GM21723 (cell line): Measurements from ENCODE around the gene EPS8L3.

Experiments used
- ATAC-seq: cut with Tn5 transposase; IDR thresholded peaks from one replicate; pipeline ENCODE4 v1.9.1; 2021; ENCODE audit warnings: mild to moderate bottlenecking, moderate library complexity; ENCODE audit not compliant: unreplicated experiment

Gene EPS8L3

DNA sequence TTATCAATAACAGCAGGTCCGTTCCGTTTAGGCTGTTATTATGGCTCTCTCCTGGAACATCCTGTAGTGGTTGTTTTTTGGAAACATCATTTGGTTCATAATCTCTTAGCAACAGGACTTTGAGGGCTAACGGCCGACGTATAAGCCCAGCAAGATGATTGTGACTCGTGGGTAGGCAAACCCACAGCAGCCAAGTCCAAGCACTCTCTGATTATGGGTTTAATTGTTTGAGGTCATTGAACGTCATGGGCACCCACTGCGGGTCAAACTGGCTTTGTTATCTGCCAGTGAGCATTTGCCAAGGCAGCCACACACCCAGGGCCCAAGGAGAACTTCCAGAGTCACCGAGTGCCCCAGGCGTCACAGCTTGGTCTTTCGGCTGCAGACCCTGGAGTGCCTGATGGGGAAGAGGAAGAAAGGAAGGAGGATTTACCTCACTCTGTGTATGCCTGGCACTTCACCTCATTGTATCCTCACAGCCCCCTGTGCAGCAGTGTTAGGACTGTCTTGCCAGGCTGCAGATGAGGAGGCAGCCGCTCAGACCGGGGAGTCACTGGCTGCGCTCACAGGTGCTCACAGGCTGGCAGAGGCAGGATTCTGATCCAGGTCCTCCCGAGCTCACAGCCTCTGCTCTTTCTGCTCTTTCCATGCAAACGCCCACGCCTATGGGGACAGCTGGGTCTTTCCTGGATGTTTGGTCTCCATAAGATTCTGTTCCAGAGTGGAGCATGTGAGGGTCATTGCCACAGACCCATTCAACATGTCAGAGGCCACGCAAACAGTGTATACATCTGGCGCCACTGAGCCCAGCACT lies 30.8 kb upstream of the EPS8L3 start:
- no peak for ATAC-seq

DNA sequence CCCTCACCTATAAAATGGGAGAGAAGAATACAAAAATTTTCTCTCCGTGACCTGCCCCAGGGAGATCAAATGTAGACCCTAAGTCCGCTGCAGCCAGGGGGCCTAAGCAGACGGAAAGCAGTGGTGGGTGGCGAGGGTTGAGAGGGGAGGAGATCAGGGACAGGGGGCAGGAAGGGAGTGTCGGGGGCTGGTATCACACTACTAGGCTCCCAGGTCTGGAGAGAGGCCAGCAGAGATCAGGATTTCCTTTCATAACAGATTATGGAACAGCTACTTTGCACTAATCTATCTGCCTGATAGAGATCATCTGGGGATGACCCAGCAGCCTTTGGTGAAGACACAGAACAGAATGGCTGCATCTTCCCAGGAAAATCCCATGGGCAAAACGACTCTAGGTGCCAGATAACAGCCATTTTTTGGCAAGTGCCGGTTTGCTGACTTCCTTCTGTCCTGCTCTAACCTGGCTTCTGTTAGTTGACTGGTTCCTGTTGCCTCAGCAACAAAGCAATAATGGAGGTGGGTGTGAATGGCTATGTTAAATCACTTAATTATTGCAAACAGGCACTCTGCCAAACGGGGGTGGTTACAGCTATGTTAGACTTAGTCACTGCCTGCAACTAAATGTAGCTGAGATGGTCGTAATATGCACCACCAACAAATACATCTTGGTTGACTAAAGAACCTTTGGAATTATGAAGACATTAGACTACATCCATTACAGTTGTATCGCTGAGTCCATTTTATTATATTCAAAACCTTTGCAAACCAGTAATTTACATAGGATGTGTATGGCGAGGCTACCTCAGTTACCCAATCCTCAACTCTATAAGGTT lies 30.0 kb upstream of the EPS8L3 start:
- ATAC-seq = no peak

DNA sequence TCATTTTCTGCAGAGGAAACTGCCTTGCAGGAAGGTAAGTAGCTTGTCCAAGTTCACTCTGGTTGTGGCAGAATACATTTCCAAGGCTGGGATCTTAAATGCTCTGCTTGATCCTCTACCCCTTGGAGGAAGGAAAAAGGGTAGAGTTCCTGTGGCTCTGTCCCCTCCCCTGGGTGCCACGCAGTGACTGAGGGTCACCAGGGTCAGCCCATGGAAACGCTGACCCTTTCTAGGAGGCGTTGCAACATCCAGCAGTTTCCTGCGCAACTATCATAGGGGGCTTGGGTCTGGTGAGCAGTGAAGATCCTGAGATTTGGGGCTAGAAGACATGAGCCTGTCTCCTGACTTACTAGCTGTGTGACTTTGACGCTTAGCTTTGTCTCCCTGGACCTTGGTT lies 29.4 kb upstream of the EPS8L3 start:
- no peak for ATAC-seq

DNA sequence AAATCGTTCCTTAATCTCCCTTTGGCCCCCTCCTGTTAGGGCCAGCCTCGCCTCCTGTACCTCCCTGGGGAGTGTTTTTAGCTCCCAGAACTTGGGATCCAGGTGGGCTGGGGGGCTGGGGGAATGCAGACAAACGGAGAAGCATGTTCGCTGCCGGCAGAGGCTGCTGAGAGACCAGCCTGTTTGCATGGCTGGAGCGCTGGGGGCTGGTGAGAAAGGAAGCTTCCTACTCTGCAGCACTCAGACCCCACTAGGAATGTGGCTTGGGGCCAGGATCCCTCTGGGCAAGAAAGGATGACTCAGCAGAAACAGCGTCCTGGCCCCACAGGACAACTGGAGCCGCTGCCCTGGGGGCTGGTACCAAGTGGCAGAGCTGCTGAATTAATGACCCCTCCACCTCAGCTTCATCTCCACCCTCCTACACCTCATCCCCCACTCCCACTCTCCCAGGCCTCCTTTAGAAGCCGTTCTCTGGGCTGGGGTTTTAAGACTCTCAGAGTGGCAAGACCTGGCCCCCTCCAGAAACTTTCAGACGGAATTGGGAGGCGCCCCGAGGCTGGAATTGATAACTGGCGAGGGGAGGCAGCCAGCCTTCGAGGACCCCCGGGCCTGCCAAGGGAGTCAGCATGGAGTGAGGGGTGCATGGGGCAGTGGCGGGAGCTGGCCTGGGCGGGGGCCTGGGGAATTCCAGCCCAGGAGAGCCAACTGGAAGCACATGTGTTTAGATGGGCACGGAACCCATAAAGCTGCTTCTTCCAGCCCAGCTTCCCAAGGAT lies 28.5 kb upstream of the EPS8L3 start:
- no peak for ATAC-seq

DNA sequence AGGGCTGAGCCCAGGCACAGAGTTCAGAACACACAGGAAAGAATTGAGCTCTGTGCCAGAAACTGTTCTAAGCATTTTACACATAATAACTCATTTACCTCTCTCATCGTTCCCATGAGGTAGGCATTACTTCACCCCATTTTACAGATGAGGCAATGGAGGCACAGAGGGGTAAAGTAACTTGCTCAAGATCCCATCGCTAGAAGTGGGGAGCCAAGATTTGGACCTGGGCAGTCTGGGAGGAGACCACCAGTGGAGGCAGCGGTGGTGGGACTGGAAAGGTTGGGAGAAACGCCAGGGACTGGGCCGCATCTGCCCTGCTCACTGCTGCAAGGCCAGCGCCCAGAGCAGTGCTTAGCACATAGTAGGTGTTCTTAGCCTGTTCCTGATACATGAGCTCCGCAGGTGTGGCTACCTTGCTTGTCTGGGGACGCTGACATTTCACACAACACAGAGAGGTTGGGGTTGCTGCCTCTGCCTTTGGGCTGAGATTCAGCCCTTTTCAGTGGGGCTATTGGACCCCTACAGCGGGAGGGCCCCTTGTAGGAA lies 27.8 kb upstream of the EPS8L3 start:
- ATAC-seq = no peak

DNA sequence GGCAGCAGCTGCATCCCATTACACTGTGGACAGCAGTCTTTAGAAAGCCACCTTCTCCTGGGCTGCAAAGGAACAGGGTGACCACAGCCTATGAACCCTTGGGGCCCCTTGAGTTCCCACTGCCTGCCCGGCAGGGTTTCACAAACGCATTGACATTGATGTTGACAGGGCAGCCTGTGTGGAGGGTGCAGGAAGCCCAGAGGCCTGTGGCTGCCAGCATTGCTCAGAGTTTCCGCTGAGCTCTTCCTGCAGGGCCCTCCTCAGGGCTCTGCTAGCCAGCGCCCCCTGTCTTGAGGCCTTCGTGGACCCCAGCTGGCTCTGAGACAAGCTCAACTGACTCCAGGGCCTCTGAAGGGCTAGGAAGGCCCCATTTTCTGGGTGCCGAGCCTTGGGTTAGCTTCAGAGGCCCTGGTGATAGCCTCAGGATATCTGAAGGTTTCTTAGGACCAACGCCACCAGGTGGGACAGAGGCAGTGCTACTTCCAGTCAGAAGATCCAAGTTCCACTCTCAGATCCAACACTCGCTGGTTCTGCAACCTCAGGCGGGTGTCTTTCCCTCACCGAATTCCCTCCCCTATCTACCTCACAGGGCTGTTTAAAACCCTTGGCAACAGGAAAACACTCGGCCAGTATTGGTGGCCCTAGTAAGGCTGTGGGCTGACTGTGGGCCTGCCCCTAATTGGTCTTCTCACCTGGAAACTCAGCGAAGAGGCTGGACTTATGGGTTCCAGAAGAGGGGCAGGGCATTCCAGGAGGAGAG lies 27.2 kb upstream of the EPS8L3 start:
- ATAC-seq = peak; percentile 60

DNA sequence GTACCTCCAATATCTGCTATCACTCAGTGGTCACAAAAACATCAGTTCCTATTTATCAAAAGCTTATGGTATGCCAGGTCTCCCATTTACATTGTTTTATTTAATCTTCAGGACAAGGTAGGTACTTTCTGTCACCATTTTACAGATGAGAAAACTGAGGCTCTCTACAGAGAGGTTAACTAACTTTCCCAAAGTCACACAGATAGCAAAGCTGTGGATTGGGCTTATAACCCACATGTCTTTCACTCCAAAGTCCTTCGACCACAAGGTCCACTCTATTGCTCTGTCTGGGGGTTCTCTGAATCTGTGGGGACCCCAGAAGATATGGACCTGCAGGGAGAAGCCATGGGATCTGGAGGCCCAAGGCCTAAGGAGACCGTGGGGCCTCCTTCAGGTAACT lies 26.6 kb upstream of the EPS8L3 start:
- ATAC-seq = no peak

DNA sequence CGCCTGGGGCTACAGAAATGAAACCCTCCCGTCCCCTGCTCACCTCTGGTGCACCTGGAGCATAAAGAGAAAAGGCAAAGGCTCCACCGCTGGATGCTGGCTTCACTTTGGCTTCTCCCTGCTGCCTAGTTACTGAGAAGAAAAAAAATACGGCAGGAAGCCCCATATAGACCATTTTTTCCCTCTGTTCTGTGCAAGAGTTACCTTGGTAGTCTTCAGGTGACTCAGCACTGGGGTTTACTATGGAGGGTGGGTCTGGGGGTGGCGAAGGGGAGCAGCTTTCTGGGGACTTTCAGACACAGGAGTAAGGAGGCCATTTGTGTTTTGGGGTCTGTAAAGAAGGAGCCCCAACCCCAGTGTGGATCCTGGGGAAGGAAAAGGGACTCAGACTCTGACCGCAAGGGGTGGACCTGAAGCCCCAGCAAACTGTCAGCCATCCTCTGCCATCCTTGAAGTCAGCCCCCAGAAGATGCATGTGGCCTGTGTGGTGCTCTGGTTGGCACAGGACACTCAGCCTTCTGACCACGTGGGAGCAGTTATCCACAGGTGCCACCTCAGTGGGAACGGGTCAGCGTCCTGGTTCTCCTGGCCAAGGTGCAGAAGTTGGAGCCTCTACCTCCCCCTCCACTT lies 25.9 kb upstream of the EPS8L3 start:
- no peak for ATAC-seq

DNA sequence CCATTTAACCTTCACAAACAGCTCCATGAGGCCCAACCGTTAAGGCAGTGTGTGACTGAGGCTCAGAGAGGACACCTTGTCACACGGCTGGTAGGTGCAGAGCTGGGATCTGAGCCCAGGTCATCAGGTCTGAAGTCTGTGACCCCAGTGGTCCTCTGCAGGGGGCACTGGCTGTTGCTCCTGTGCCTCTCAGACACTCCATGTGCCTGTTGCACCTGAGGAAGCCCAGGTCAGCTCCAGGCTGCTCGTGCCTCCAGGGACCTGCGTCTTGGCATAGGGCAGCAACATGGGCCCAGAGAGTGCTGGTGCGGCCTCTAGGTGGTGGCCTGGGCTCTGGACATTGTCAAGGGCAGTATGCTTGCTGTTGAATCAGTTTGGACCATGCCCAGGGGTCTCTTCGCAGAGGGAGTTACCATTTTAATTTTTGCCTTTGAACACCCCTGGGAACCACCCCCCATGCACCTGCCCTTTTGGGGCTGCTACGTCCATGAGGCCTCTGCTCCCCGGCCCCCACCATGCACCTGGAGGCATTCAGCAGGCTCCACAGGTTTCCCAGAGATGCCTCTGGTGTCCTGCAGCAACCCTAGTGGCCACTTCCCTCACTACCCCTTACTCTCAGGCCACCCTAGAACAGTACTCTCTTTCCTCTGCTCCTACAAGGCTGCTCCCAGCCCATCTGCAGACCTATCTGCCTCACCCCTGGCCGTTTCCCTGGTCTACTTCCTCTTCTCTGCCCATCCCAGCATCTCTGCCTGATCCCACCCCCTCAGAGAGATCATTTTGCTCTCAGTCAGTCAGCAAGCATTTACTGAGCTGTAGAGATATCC lies 25.2 kb upstream of the EPS8L3 start:
- ATAC-seq = no peak

DNA sequence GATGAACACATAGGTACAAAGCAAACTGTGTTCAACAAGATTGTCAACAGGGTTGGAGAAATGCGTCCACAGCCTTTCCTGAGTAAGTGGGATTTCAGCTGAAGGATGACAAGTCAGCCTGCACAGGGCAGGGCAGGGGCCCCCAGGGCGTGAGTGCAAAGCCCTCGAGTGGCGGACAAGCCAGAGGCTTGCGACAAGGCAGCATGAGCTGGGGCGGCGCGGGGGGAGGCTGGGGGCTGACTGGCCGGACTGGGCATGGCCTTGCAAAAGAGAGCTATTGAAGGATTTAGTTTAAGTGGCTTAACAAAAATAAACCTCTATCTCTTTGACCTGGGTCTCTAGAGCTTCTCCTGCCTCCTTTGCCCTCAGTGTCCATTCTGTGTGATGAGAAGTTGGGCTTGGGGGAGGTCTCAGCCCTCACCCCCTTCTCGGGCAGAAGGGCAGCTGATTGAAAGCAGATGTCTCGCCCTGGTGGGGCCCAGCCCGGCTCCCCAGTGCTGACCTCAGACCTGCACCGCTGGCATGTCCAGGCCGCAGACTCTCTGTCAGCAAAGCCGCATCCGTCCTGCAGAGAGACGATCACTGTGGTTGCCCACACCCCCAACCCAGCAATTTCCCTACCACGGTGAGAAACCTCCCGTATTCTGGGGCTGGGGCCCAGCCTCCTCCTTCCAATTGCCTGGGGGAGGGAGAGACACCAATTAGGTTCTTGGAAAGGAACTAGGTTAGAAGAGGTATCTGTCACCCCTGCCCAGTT lies 24.3 kb upstream of the EPS8L3 start:
- no peak for ATAC-seq

DNA sequence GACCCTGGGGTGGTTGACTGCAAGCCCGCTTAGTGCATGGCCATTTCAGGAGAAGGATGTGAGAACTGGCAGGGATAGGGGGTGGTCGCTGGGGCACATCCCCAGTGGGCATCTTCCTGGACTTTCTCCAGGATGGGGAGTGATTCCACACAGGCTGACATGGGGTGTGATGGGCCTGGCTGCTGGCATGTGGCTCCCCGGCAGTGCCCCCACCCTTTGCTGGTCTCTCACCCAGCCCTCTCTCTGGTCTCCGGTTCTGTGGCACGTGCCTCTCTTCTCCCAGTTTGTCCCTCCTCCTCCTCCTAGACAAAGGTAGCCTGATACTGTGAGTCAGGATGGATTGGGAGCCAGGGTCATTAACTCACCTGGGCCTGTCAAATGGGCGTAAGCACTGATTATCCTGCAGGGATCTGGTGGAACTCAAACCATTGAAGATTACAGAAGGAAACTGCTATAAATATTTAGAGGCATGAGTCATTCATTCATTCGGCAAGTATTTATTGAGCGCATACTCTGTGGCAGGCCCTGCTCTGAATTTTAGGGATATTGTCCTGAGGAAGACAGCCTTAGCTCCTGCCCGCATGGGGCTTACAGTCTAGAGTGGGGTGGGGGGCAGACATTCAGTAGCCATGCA lies 23.6 kb upstream of the EPS8L3 start:
- ATAC-seq = no peak

DNA sequence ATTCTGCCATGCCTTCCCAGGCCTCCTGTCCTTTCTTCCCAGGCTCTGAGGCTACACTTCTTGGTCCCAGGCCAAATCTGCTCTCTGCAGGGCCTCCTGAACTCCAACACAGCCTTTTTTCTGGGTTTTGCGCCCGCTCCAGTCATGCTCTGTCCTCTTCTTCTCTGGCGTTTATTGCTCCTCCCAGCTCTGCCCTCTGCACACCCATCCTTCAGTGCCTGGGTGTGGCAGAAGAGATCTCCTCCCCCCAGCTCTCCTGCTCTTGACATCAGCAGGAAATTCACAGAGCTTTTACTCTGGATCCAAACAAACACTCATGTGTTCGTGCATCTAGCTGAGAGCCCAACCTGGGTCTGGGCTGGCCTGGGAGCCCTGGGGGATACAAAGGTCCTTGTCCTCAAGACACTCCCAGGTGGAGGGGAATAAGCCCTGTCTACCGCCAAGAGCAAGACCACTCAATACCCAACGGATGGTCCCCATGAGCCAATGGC lies 22.9 kb upstream of the EPS8L3 start:
- ATAC-seq = no peak

DNA sequence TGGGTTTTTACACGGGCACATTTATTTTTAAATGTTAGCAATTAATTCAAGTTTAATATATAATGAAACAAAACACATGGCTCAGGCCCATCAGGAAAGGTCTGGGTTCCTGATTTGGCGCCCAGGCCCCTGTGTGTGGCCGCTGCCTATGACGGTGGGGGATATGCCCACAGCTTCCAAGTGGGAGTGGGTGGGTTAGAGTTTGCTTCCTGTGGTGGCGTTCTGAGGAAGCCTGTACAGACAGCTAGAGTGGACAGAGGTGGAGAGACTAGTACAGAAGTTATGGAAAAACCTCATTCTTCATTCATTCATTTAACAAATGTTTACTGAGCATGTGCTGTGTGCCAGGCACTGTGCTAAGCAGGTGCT lies 22.4 kb upstream of the EPS8L3 start:
- no peak for ATAC-seq

DNA sequence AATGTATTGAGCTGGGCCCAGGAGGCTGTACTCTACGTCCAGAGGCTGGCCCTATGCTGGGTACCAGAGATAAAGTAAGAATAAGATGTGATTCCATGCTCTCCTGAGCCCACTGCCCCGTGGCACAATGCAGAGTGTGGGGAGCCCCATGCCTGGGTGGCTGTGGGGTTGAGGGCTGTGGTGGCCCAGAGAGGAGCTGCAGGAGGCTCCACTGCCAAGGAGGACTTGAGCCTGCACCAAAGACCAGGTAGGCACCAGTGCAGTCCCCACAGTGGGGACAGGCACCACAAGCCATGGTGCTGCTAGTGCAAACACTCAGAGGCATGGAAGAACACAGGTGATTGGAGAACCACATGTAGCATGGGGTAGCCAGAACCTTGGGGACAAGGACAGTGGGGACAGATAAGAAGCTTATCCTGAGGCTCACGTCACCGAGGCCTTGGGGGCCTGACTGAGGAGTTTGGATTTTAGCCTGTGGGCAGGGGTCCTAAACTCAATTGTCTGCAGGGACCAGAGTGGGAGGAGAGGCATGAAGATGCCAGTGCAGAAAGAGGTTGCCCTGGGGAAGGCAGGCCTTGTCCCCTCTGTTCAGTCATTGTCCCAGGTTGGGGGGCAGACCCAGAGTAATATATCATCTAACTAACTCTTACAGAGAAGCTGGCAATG lies 21.9 kb upstream of the EPS8L3 start:
- ATAC-seq = no peak

DNA sequence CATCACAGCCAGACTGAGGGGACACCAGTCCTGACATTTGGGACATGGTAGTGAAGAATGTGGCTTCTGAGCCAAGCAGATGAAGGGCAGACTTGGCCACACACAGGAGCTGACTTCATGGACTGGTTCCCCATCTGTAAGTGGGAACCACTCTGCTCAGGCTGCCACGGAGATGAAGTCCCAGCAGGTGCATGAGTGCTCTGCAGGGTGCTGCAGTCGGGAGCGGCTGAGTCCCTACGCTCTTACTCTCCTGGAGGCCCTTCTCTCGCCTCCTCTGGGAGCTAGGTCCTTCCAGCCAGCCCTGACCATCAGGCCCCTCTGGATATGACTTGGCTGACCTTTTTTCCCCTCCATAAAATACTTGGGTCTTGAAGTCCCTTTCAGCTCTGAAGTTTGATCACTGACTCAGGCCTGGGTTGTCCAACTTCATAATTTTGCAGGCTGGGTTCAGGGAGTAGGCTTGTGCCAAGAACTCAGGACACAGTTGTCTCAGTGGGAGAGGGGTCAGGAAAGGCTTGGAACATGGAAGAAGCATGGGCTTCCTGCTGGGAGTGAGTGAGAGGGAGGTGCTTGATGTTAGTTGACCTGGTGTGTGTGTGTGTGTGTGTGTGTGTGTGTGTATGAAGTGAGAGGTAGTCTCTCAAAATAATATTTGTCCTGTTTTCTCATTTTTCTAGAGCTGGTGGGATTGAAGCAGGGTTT lies 21.0 kb upstream of the EPS8L3 start:
- ATAC-seq = no peak

DNA sequence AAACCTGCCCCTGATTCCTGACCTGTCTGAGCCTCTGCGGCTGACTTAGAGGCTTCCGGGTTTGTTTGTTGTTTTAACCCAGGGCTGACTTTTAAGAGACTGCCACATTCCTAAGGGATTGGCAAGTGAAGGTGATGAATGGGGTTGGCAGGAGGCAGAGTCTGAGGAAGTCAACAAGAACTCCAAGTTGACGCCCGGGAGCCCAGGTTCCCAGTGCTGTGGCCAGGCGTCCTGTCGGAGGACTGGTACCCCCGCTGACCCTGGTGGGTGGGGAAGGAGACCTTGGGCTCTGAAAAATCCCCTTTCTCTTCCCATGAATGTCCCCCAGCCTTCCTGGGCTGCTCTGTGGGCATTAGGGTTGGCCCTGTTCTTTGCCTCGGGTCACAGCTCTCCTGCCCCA lies 19.7 kb upstream of the EPS8L3 start:
- ATAC-seq = no peak

DNA sequence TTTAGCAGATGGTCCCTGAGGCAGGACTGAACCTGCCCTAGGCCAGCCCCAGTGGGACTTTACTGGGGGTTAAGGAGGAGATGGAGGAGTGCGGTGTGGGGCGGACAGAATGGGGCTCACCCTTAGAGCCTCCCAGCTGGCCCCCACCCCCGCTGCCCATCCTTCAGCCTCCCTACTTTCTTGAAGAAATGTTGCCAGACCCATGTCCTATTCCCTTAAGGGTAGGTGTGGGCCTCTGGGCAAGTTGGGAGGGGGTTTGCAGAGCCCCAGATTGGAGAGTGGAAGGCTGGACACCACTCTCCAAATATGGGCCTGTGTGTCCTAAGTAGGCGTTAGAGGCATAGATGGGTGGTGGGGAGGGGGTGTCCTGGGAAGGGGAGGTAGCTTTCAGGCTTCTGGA lies 19.2 kb upstream of the EPS8L3 start:
- ATAC-seq = no peak
